ENCODE results near the gene HEATR9. TPM values are rescaled to one million over a fixed set of nuclear protein-coding genes. Genes with fewer than 3 reads are reported as not detected.

Gene HEATR9
- total RNA-seq, 4 donors from 2014 or later = 0.15 TPM; not detected in 3

- 64 to 79% methylated on average over 6 to 8 of the region's 8 CpGs for WGBS, 2 donors
- intact Hi-C loops (cut with DNase I) = no loop called here
- Histone ChIP-seq H3K36me3 (no peaks in the 10 kb centered on the region), H3K27me3 (no peaks in the 10 kb centered on the region), H3K4me3 (no peak overlapping the region), H3K9me3 (no peaks in the 10 kb centered on the region), H3K4me1 (peaks cover 0 to 4% (median 0%) of the 10 kb centered on the region in 3 donors), H3K27ac (no peak overlapping the region)
- TF ChIP-seq POLR2A (IDR thresholded peaks at IDR 0.05) = no peak
- no peak for TF ChIP-seq CTCF (IDR thresholded peaks at IDR 0.05)
- DNase-seq = no peak
Measured at GRCh38 chr17:35870906-35871819, 2.5 kb upstream of the HEATR9 start.

DNA sequence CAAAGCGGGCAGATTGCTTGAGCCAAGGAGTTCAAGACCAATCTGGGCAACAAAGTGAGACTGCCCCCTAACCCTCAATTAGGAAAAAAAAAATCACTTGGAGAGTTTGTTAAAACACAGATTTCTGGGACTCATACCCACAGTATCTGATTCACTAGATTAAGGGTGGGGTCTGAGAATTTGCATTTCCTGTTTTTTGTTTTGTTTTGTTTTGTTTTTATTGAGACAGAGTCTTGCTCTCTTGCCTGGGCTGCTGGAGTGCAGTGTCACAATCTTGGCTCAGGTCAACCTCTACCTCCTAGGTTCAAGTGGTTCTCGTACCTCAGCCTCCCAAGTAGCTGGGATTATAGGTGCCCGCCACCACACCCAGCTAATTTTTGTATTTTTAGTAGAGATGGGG lies 1.1 kb downstream of the HEATR9 start:
- Histone ChIP-seq H3K27me3 (no peaks in the 10 kb centered on the region), H3K36me3 (no peaks in the 10 kb centered on the region), H3K4me3 (no peak overlapping the region), H3K9me3 (no peaks in the 10 kb centered on the region), H3K27ac (no peak overlapping the region), H3K4me1 (peaks cover 0 to 8% (median 0%) of the 10 kb centered on the region in 3 donors)
- no peak for DNase-seq
- intact Hi-C loops (cut with DNase I) = no loop called here
- 97 to 98% methylated on average over 3 of the region's 3 CpGs for WGBS, 2 donors
- TF ChIP-seq POLR2A (IDR thresholded peaks at IDR 0.05) (no peak), CTCF (IDR thresholded peaks at IDR 0.05) (no peak)

GRCh38 chr17:35866341-35866950 lies 2.2 kb downstream of the HEATR9 start:
- no peak for DNase-seq
- Histone ChIP-seq H3K4me3 (no peak overlapping the region), H3K4me1 (peaks cover 0 to 8% (median 0%) of the 10 kb centered on the region in 3 donors), H3K27me3 (no peaks in the 10 kb centered on the region), H3K9me3 (no peaks in the 10 kb centered on the region), H3K27ac (no peak overlapping the region), H3K36me3 (no peaks in the 10 kb centered on the region)
- intact Hi-C loops (cut with DNase I) = no loop called here
- 100% methylated on average over 1 of the region's 1 CpG for WGBS, 2 donors
- TF ChIP-seq POLR2A (IDR thresholded peaks at IDR 0.05) = no peak
- TF ChIP-seq CTCF (IDR thresholded peaks at IDR 0.05) = no peak

GRCh38 chr17:35865412-35866340 lies 3.0 kb downstream of the HEATR9 start:
- TF ChIP-seq CTCF (IDR thresholded peaks at IDR 0.05) (no peak), POLR2A (IDR thresholded peaks at IDR 0.05) (no peak)
- H3K4me1 ChIP-seq = peaks cover 0 to 8% (median 0%) of the 10 kb centered on the region in 3 donors
- no peak for DNase-seq
- intact Hi-C loops (cut with DNase I) = no loop called here
- no peak overlapping the region for H3K4me3 ChIP-seq
- WGBS, 2 donors = 50 to 52% methylated on average over 3 of the region's 3 CpGs
- no peaks in the 10 kb centered on the region for H3K36me3 ChIP-seq
- no peaks in the 10 kb centered on the region for H3K9me3 ChIP-seq
- H3K27ac ChIP-seq = no peak overlapping the region
- H3K27me3 ChIP-seq = no peaks in the 10 kb centered on the region

Data from esophagus squamous epithelium (tissue), 5 donors.